Endodermal cell (in vitro differentiated cells): ENCODE results near the gene PCDHGA5. TPM values are rescaled to one million over a fixed set of nuclear protein-coding genes. Genes with fewer than 3 reads are reported as not detected.
"Not testable (repeated sequence)": the region's sequence is repeated elsewhere in the genome, so short reads cannot be mapped to it uniquely, and the experiment has no call there.

Experiments used
- DNase-seq: peaks from one replicate; pipeline ENCODE4 v3.0.0-alpha.2; 2017
- H3K27ac ChIP-seq: 2 replicates; pipeline ENCODE4 v1.5.1; 2013; ENCODE audit warnings: mild to moderate bottlenecking, low read depth, low read length, moderate library complexity
- H3K27me3 ChIP-seq: 2 replicates; pipeline ENCODE4 v1.6.1; 2013; ENCODE audit warnings: mild to moderate bottlenecking, low read length, moderate library complexity; ENCODE audit not compliant: insufficient read depth, control insufficient read depth, poor library complexity, severe bottlenecking
- H3K36me3 ChIP-seq: 2 replicates; pipeline ENCODE4 v1.7.0; 2013; ENCODE audit warnings: mild to moderate bottlenecking, low read length, moderate library complexity; ENCODE audit not compliant: control insufficient read depth, insufficient read depth
- H3K4me1 ChIP-seq: one replicate; pipeline ENCODE4 v1.7.0; 2013; ENCODE audit warnings: low read length; ENCODE audit not compliant: control insufficient read depth, insufficient read depth
- H3K4me3 ChIP-seq: 2 replicates; pipeline ENCODE4 v1.5.1; 2013; ENCODE audit warnings: mild to moderate bottlenecking, low read length, moderate library complexity
- H3K9ac ChIP-seq: 2 replicates; pipeline ENCODE4 v1.6.1; 2013; ENCODE audit warnings: mild to moderate bottlenecking, low read length, moderate library complexity; ENCODE audit not compliant: poor library complexity, severe bottlenecking; ENCODE audit errors: extremely low read depth
- H3K9me3 ChIP-seq: 2 replicates; pipeline ENCODE4 v1.6.1; 2013; ENCODE audit warnings: mild to moderate bottlenecking, low read length, moderate library complexity; ENCODE audit not compliant: control insufficient read depth
- H3K27ac Mint-ChIP-seq: 2 replicates; pipeline ENCODE4 v1.8.0; 2020; ENCODE audit warnings: mixed read lengths
- H3K27me3 Mint-ChIP-seq: 2 replicates; pipeline ENCODE4 v1.8.0; 2021; ENCODE audit warnings: mild to moderate bottlenecking, mixed read lengths; ENCODE audit not compliant: insufficient read depth
- H3K36me3 Mint-ChIP-seq: 2 replicates; pipeline ENCODE4 v1.8.0; 2020; ENCODE audit warnings: low read depth, mixed read lengths
- H3K4me1 Mint-ChIP-seq: 2 replicates; pipeline ENCODE4 v1.8.0; 2020; ENCODE audit warnings: mixed read lengths
- H3K4me3 Mint-ChIP-seq: 2 replicates; pipeline ENCODE4 v1.8.0; 2020; ENCODE audit warnings: mild to moderate bottlenecking, moderate library complexity, mixed read lengths
- H3K9me3 Mint-ChIP-seq: 2 replicates; pipeline ENCODE4 v1.8.0; 2020; ENCODE audit warnings: mild to moderate bottlenecking, mixed read lengths
- CTCF ChIP-seq: fragments of 200-600 bp; sonication (generic); conservative IDR thresholded peaks from 2 replicates; pipeline ENCODE4 v1.5.0; 2021; ENCODE audit warnings: antibody characterized with exemption, mild to moderate bottlenecking
- WGBS, 2 experiments: methylation state at CpG; one replicate each; pipeline versions ENCODE4 v1.1.5 to v1.1.7; 2013; ENCODE audit warnings: missing lambda C conversion rate in 2 of 2, mixed read lengths in 1 of 2; ENCODE audit not compliant: insufficient coverage in 1 of 2, insufficient read length in 1 of 2; 5-methylcytosine and 5-hydroxymethylcytosine counted together
- total RNA-seq, 2 donors: library from RNA; stranded (reverse); fragmentation: NEBNext Ultra II Directional in 1 of 2; extraction: Animal tissue kit (Norgen Biotek cat#: 25700) in 1 of 2; gene quantifications; 2 replicates in 1 of 2; 3 replicates in 1 of 2; pipeline ENCODE4 v1.2.1, GENCODE V29; 2021

PCDHGA5 gene
- total RNA-seq, 2 donors from 2014 or later = 0.51 to 3.0 TPM

GRCh38 chr5:141413540-141414069 is 49.6 kb downstream of the PCDHGA5 start:
- Mint-ChIP-seq H3K4me3 (peak overlapping the region; percentile 80), H3K27me3 (peaks cover 27% of the 10 kb centered on the region), H3K9me3 (peaks cover 33% of the 10 kb centered on the region), H3K4me1 (peaks cover 3% of the 10 kb centered on the region), H3K27ac (peak overlapping the region; percentile 92), H3K36me3 (peaks cover 32% of the 10 kb centered on the region)
- WGBS, 2 experiments = 66 to 71% methylated on average over 21 to 24 of the region's 25 CpGs
- no peak for DNase-seq
- Histone ChIP-seq H3K9me3 (peaks cover 33% of the 10 kb centered on the region), H3K27me3 (no peaks in the 10 kb centered on the region), H3K36me3 (no peaks in the 10 kb centered on the region), H3K4me3 (peak overlapping the region; percentile 75), H3K4me1 (no peaks in the 10 kb centered on the region), H3K27ac (no peak overlapping the region), H3K9ac (peak overlapping the region; percentile 50)
- no peak for TF ChIP-seq CTCF

DNA sequence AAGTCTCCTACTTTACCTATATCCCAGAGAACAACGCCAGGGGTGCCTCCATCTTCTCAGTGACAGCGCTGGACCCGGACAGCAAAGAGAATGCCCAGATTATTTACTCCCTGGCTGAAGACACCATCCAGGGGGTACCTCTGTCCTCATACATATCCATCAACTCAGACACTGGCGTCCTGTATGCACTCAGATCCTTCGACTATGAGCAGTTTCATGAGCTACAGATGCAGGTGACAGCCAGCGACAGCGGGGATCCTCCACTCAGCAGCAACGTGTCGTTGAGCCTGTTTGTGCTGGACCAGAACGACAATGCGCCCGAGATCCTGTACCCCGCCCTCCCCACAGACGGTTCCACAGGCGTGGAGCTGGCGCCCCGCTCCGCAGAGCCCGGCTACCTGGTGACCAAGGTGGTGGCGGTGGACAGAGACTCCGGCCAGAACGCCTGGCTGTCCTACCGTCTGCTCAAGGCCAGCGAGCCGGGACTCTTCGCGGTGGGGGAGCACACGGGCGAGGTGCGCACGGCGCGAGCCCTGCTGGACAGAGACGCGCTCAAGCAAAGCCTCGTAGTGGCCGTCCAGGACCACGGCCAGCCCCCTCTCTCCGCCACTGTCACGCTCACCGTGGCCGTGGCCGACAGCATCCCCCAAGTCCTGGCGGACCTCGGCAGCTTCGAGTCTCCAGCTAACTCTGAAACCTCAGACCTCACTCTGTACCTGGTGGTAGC is 50.7 kb downstream of the PCDHGA5 start:
- DNase-seq, H3K27ac Mint-ChIP-seq, H3K4me1 ChIP-seq, H3K27me3 ChIP-seq, H3K36me3 ChIP-seq, H3K4me3 Mint-ChIP-seq, H3K4me1 Mint-ChIP-seq, H3K27ac ChIP-seq, H3K4me3 ChIP-seq, H3K9ac ChIP-seq: not testable (repeated sequence)
- peaks cover 31% of the 10 kb centered on the region for H3K9me3 ChIP-seq
- 94 to 100% methylated on average over 15 to 46 of the region's 46 CpGs for WGBS, 2 experiments
- Mint-ChIP-seq H3K27me3 (peaks cover 26% of the 10 kb centered on the region), H3K9me3 (peaks cover 35% of the 10 kb centered on the region), H3K36me3 (peaks cover 30% of the 10 kb centered on the region)

DNA sequence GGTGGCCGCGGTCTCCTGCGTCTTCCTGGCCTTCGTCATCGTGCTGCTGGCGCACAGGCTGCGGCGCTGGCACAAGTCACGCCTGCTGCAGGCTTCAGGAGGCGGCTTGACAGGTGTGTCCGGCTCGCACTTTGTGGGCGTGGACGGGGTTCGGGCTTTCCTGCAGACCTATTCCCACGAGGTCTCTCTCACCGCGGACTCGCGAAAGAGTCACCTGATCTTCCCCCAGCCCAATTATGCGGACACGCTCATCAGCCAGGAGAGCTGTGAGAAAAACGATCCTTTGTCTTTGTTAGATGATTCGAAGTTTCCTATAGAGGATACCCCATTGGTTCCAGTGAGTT is 51.3 kb downstream of the PCDHGA5 start:
- not testable (repeated sequence) for H3K27ac Mint-ChIP-seq, DNase-seq, H3K27ac ChIP-seq, H3K4me3 ChIP-seq, H3K4me1 ChIP-seq, H3K4me3 Mint-ChIP-seq, H3K9ac ChIP-seq, H3K4me1 Mint-ChIP-seq, H3K27me3 ChIP-seq, H3K36me3 ChIP-seq
- 94 to 95% methylated on average over 18 to 24 of the region's 24 CpGs for WGBS, 2 experiments
- Mint-ChIP-seq H3K9me3 (peaks cover 37% of the 10 kb centered on the region), H3K27me3 (peaks cover 27% of the 10 kb centered on the region), H3K36me3 (peaks cover 32% of the 10 kb centered on the region)
- H3K9me3 ChIP-seq = peaks cover 32% of the 10 kb centered on the region

Other genes starting within 250 kb of the PCDHGA5 start
- 1 to 10 TPM; 1.7 to 3.3 TPM for gene PCDHB4, start 242.3 kb upstream of the PCDHGA5 start, total RNA-seq
- gene PCDHB5, start 229.0 kb upstream of the PCDHGA5 start, total RNA-seq = 10 to 100 TPM in 1 of 2 donors, 1 to 10 TPM in 1; 2.4 to 43.5 TPM
- 1 to 10 TPM in 1 of 2 donors, under 1 TPM in 1; 0.66 to 2.0 TPM for gene PCDHB6, start 214.1 kb upstream of the PCDHGA5 start, total RNA-seq
- gene PCDHB7, start 191.5 kb upstream of the PCDHGA5 start, total RNA-seq = under 1 TPM; 0.42 to 0.75 TPM
- gene PCDHB8, start 186.4 kb upstream of the PCDHGA5 start, total RNA-seq = 1 to 10 TPM in 1 of 2 donors, under 1 TPM in 1; 0.71 to 3.6 TPM
- 10 to 100 TPM in 1 of 2 donors, 1 to 10 TPM in 1; 9.7 to 14.8 TPM for gene PCDHB16, start 181.8 kb upstream of the PCDHGA5 start, total RNA-seq
- gene PCDHB9, start 177.0 kb upstream of the PCDHGA5 start, total RNA-seq = 1 to 10 TPM; 3.2 to 5.1 TPM
- 1 to 10 TPM; 2.9 to 3.5 TPM for gene PCDHB10, start 171.8 kb upstream of the PCDHGA5 start, total RNA-seq
- 1 to 10 TPM; 2.6 to 4.7 TPM for gene PCDHB11, start 164.5 kb upstream of the PCDHGA5 start, total RNA-seq
- 1 to 10 TPM; 1.6 to 5.0 TPM for gene PCDHB12, start 155.4 kb upstream of the PCDHGA5 start, total RNA-seq
- gene PCDHB13, start 150.2 kb upstream of the PCDHGA5 start, total RNA-seq = 1 to 10 TPM; 1.8 to 3.3 TPM
- 1 to 10 TPM; 2.6 to 2.8 TPM for gene PCDHB14, start 140.8 kb upstream of the PCDHGA5 start, total RNA-seq
- gene PCDHB15, start 118.8 kb upstream of the PCDHGA5 start, total RNA-seq = 1 to 10 TPM; 3.7 to 9.8 TPM
- gene SLC25A2, start 60.1 kb upstream of the PCDHGA5 start, total RNA-seq = under 1 TPM; 0.55 to 0.68 TPM
- 10 to 100 TPM; 85.4 to 99.0 TPM for gene TAF7, start 43.4 kb upstream of the PCDHGA5 start, total RNA-seq
- gene PCDHGA1, start 33.6 kb upstream of the PCDHGA5 start, total RNA-seq = 1 to 10 TPM in 1 of 2 donors, under 1 TPM in 1; 0.38 to 2.2 TPM
- 1 to 10 TPM in 1 of 2 donors, under 1 TPM in 1; 0.09 to 2.0 TPM for gene PCDHGA2, start 25.4 kb upstream of the PCDHGA5 start, total RNA-seq
- gene PCDHGA3, start 20.3 kb upstream of the PCDHGA5 start, total RNA-seq = 1 to 10 TPM in 1 of 2 donors, not detected in 1; 4.3 TPM
- gene PCDHGB1, start 14.1 kb upstream of the PCDHGA5 start, total RNA-seq = 1 to 10 TPM; 1.4 to 6.6 TPM
- 1 to 10 TPM in 1 of 2 donors, under 1 TPM in 1; 0.86 to 5.0 TPM for gene PCDHGA4, start 9.1 kb upstream of the PCDHGA5 start, total RNA-seq
- gene PCDHGB2, start 4.2 kb upstream of the PCDHGA5 start, total RNA-seq = 1 to 10 TPM; 1.6 to 5.2 TPM
- gene PCDHGB3, start 6.1 kb downstream of the PCDHGA5 start, total RNA-seq = 1 to 10 TPM in 1 of 2 donors, under 1 TPM in 1; 0.40 to 4.6 TPM
- 1 to 10 TPM in 1 of 2 donors, under 1 TPM in 1; 0.55 to 3.8 TPM for gene PCDHGA6, start 9.7 kb downstream of the PCDHGA5 start, total RNA-seq
- 1 to 10 TPM in 1 of 2 donors, under 1 TPM in 1; 0.40 to 1.9 TPM for gene PCDHGA7, start 18.6 kb downstream of the PCDHGA5 start, total RNA-seq
- 10 to 100 TPM; 10.7 to 13.9 TPM for gene PCDHGB4, start 23.5 kb downstream of the PCDHGA5 start, total RNA-seq
- 1 to 10 TPM; 1.1 to 3.0 TPM for gene PCDHGA8, start 28.5 kb downstream of the PCDHGA5 start, total RNA-seq
- 10 to 100 TPM in 1 of 2 donors, 1 to 10 TPM in 1; 1.3 to 17.3 TPM for gene PCDHGB5, start 33.8 kb downstream of the PCDHGA5 start, total RNA-seq
- 1 to 10 TPM in 1 of 2 donors, under 1 TPM in 1; 0.89 to 7.3 TPM for gene PCDHGA9, start 38.6 kb downstream of the PCDHGA5 start, total RNA-seq
- gene PCDHGB6, start 43.9 kb downstream of the PCDHGA5 start, total RNA-seq = 10 to 100 TPM in 1 of 2 donors, 1 to 10 TPM in 1; 8.3 to 10.8 TPM
- 10 to 100 TPM in 1 of 2 donors, 1 to 10 TPM in 1; 3.2 to 20.7 TPM for gene PCDHGA10, start 48.8 kb downstream of the PCDHGA5 start, total RNA-seq
- 10 to 100 TPM; 15.3 to 19.3 TPM for gene PCDHGB7, start 53.5 kb downstream of the PCDHGA5 start, total RNA-seq
- gene PCDHGA11, start 56.9 kb downstream of the PCDHGA5 start, total RNA-seq = 10 to 100 TPM in 1 of 2 donors, 1 to 10 TPM in 1; 8.5 to 10.6 TPM
- 1 to 10 TPM; 1.4 to 4.1 TPM for gene PCDHGA12, start 66.3 kb downstream of the PCDHGA5 start, total RNA-seq
- 10 to 100 TPM; 13.9 to 27.6 TPM for gene PCDHGC3, start 111.8 kb downstream of the PCDHGA5 start, total RNA-seq
- 1 to 10 TPM; 2.6 to 3.0 TPM for gene PCDHGC4, start 120.9 kb downstream of the PCDHGA5 start, total RNA-seq
- 1 to 10 TPM in 1 of 2 donors, under 1 TPM in 1; 0.71 to 1.8 TPM for gene PCDHGC5, start 124.9 kb downstream of the PCDHGA5 start, total RNA-seq